Measurements from ENCODE around the gene LRRTM3.

LRRTM3 gene

GRCh38 chr10:66924674-66925345 lies 1.0 kb upstream of the LRRTM3 start:
- Histone ChIP-seq H3K4me3 (ENCODE audit: low read length) (no peak overlapping the region), H3K36me3 (ENCODE audit: control insufficient read depth, insufficient read depth, low read length) (no peaks in the 10 kb centered on the region), H3K4me1 (ENCODE audit: control insufficient read depth, insufficient read depth, low read length) (no peaks in the 10 kb centered on the region), H3K27me3 (ENCODE audit: control insufficient read depth, insufficient read depth, low read length) (peaks cover 8% of the 10 kb centered on the region), H3K27ac (ENCODE audit: low read depth, low read length) (no peak overlapping the region), H3K9ac (ENCODE audit: low read length) (no peak overlapping the region)

- Histone ChIP-seq H3K9ac (ENCODE audit: low read length) (no peak overlapping the region), H3K36me3 (ENCODE audit: control insufficient read depth, insufficient read depth, low read length) (no peaks in the 10 kb centered on the region), H3K4me1 (ENCODE audit: control insufficient read depth, insufficient read depth, low read length) (no peaks in the 10 kb centered on the region), H3K4me3 (ENCODE audit: low read length) (no peak overlapping the region), H3K27me3 (ENCODE audit: control insufficient read depth, insufficient read depth, low read length) (peaks cover 8% of the 10 kb centered on the region), H3K27ac (ENCODE audit: low read depth, low read length) (no peak overlapping the region)
Observed at GRCh38 chr10:66925373-66925772, 463 bp upstream of the LRRTM3 start.

GRCh38 chr10:66926841-66927240 lies 1.0 kb downstream of the LRRTM3 start:
- Histone ChIP-seq H3K27ac (ENCODE audit: low read depth, low read length) (no peak overlapping the region), H3K27me3 (ENCODE audit: control insufficient read depth, insufficient read depth, low read length) (peaks cover 8% of the 10 kb centered on the region), H3K36me3 (ENCODE audit: control insufficient read depth, insufficient read depth, low read length) (no peaks in the 10 kb centered on the region), H3K4me1 (ENCODE audit: control insufficient read depth, insufficient read depth, low read length) (no peaks in the 10 kb centered on the region), H3K9ac (ENCODE audit: low read length) (no peak overlapping the region), H3K4me3 (ENCODE audit: low read length) (no peak overlapping the region)

GRCh38 chr10:66927251-66927935 lies 1.6 kb downstream of the LRRTM3 start:
- Histone ChIP-seq H3K36me3 (ENCODE audit: control insufficient read depth, insufficient read depth, low read length) (no peaks in the 10 kb centered on the region), H3K9ac (ENCODE audit: low read length) (no peak overlapping the region), H3K27ac (ENCODE audit: low read depth, low read length) (no peak overlapping the region), H3K4me3 (ENCODE audit: low read length) (peak overlapping the region; percentile 37), H3K4me1 (ENCODE audit: control insufficient read depth, insufficient read depth, low read length) (no peaks in the 10 kb centered on the region), H3K27me3 (ENCODE audit: control insufficient read depth, insufficient read depth, low read length) (peaks cover 8% of the 10 kb centered on the region)

- no peaks in the 10 kb centered on the region for H3K36me3 ChIP-seq (ENCODE audit: control insufficient read depth, insufficient read depth, low read length)
- H3K4me1 ChIP-seq (ENCODE audit: control insufficient read depth, insufficient read depth, low read length): no peaks in the 10 kb centered on the region
- H3K4me3 ChIP-seq (ENCODE audit: low read length): peak overlapping the region; percentile 37
- H3K27me3 ChIP-seq (ENCODE audit: control insufficient read depth, insufficient read depth, low read length): peaks cover 8% of the 10 kb centered on the region
- H3K9ac ChIP-seq (ENCODE audit: low read length): no peak overlapping the region
- no peak overlapping the region for H3K27ac ChIP-seq (ENCODE audit: low read depth, low read length)
Observed at GRCh38 chr10:66927971-66928770, 2.3 kb downstream of the LRRTM3 start.

GRCh38 chr10:66928776-66929175 lies 2.9 kb downstream of the LRRTM3 start:
- Histone ChIP-seq H3K27me3 (ENCODE audit: control insufficient read depth, insufficient read depth, low read length) (peaks cover 8% of the 10 kb centered on the region), H3K36me3 (ENCODE audit: control insufficient read depth, insufficient read depth, low read length) (no peaks in the 10 kb centered on the region), H3K4me3 (ENCODE audit: low read length) (no peak overlapping the region), H3K4me1 (ENCODE audit: control insufficient read depth, insufficient read depth, low read length) (no peaks in the 10 kb centered on the region), H3K9ac (ENCODE audit: low read length) (no peak overlapping the region), H3K27ac (ENCODE audit: low read depth, low read length) (no peak overlapping the region)

- Histone ChIP-seq H3K9ac (ENCODE audit: low read length) (no peak overlapping the region), H3K27me3 (ENCODE audit: control insufficient read depth, insufficient read depth, low read length) (peaks cover 8% of the 10 kb centered on the region), H3K4me3 (ENCODE audit: low read length) (no peak overlapping the region), H3K27ac (ENCODE audit: low read depth, low read length) (no peak overlapping the region), H3K36me3 (ENCODE audit: control insufficient read depth, insufficient read depth, low read length) (no peaks in the 10 kb centered on the region), H3K4me1 (ENCODE audit: control insufficient read depth, insufficient read depth, low read length) (no peaks in the 10 kb centered on the region)
Observed at GRCh38 chr10:66929375-66929774, 3.5 kb downstream of the LRRTM3 start.

GRCh38 chr10:66931340-66931948 lies 5.6 kb downstream of the LRRTM3 start:
- peaks cover 8% of the 10 kb centered on the region for H3K27me3 ChIP-seq (ENCODE audit: control insufficient read depth, insufficient read depth, low read length)
- H3K4me1 ChIP-seq (ENCODE audit: control insufficient read depth, insufficient read depth, low read length): no peaks in the 10 kb centered on the region
- no peak overlapping the region for H3K27ac ChIP-seq (ENCODE audit: low read depth, low read length)
- H3K4me3 ChIP-seq (ENCODE audit: low read length): no peak overlapping the region
- H3K9ac ChIP-seq (ENCODE audit: low read length): no peak overlapping the region
- H3K36me3 ChIP-seq (ENCODE audit: control insufficient read depth, insufficient read depth, low read length): no peaks in the 10 kb centered on the region

GRCh38 chr10:66931949-66932343 lies 6.1 kb downstream of the LRRTM3 start:
- no peaks in the 10 kb centered on the region for H3K36me3 ChIP-seq (ENCODE audit: control insufficient read depth, insufficient read depth, low read length)
- no peaks in the 10 kb centered on the region for H3K4me1 ChIP-seq (ENCODE audit: control insufficient read depth, insufficient read depth, low read length)
- no peak overlapping the region for H3K9ac ChIP-seq (ENCODE audit: low read length)
- H3K27me3 ChIP-seq (ENCODE audit: control insufficient read depth, insufficient read depth, low read length): peaks cover 8% of the 10 kb centered on the region
- H3K4me3 ChIP-seq (ENCODE audit: low read length): no peak overlapping the region
- H3K27ac ChIP-seq (ENCODE audit: low read depth, low read length): no peak overlapping the region

- Histone ChIP-seq H3K4me1 (ENCODE audit: control insufficient read depth, insufficient read depth, low read length) (no peaks in the 10 kb centered on the region), H3K4me3 (ENCODE audit: low read length) (no peak overlapping the region), H3K27me3 (ENCODE audit: control insufficient read depth, insufficient read depth, low read length) (no peaks in the 10 kb centered on the region), H3K9ac (ENCODE audit: low read length) (no peak overlapping the region), H3K27ac (ENCODE audit: low read depth, low read length) (no peak overlapping the region), H3K36me3 (ENCODE audit: control insufficient read depth, insufficient read depth, low read length) (no peaks in the 10 kb centered on the region)
Observed at GRCh38 chr10:66934711-66935110, 8.9 kb downstream of the LRRTM3 start.

- Histone ChIP-seq H3K9ac (ENCODE audit: low read length) (no peak overlapping the region), H3K4me1 (ENCODE audit: control insufficient read depth, insufficient read depth, low read length) (no peaks in the 10 kb centered on the region), H3K36me3 (ENCODE audit: control insufficient read depth, insufficient read depth, low read length) (no peaks in the 10 kb centered on the region), H3K4me3 (ENCODE audit: low read length) (no peak overlapping the region), H3K27me3 (ENCODE audit: control insufficient read depth, insufficient read depth, low read length) (no peaks in the 10 kb centered on the region), H3K27ac (ENCODE audit: low read depth, low read length) (no peak overlapping the region)
Observed at GRCh38 chr10:66940965-66941364, 15.1 kb downstream of the LRRTM3 start.

- no peaks in the 10 kb centered on the region for H3K27me3 ChIP-seq (ENCODE audit: control insufficient read depth, insufficient read depth, low read length)
- H3K4me3 ChIP-seq (ENCODE audit: low read length): no peak overlapping the region
- no peaks in the 10 kb centered on the region for H3K36me3 ChIP-seq (ENCODE audit: control insufficient read depth, insufficient read depth, low read length)
- H3K4me1 ChIP-seq (ENCODE audit: control insufficient read depth, insufficient read depth, low read length): no peaks in the 10 kb centered on the region
- H3K9ac ChIP-seq (ENCODE audit: low read length): no peak overlapping the region
- no peak overlapping the region for H3K27ac ChIP-seq (ENCODE audit: low read depth, low read length)
Observed at GRCh38 chr10:66941491-66941890, 15.7 kb downstream of the LRRTM3 start.
